ENCODE data around the gene PTK6. TPM values are rescaled to one million over a fixed set of nuclear protein-coding genes. Genes with fewer than 3 reads are reported as not detected.

PTK6 gene
- total and polyA plus RNA-seq, 2 of the 13 experiments (the other 11 are each of a cell fraction or from before 2014, with no cell fraction given), result 0.08 TPM; not detected in 1

DNA sequence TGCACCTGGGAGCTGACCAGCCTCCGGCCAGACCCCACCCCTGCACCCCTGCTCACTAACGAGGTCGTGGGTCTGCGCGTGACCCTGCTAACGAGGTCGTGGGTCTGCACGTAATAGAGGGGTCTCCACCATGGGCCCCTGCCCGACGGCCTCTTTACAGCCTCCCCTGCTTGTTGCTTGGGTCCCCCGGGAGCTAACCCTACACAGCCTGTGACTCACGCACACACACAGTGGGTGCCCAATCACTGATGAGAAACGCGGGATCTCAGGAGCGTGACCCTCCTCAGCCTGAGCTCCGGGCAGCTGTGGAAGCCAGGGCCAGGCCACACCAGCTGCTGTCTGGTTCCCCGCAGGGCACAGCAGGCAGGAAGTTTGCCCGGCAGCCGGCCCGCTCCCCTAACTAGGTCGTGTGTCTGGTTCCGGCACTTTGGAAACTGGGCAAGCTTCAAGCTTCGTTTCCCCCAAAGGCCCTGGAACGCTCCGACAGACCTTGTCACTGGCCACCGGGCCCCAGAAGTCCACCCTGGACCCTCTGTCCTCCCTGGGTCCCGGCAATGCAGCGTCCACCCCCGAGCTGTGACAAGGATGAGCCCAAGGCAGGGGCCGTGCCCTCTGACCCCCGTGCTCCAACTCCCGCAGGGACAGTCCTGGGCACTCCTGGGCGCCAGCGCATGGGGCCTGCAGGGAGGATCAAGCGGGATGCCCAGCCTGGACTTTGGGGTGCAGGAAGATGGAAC is 767 bp downstream of the PTK6 start (continued):
- TF ChIP-seq, protein P1, sequence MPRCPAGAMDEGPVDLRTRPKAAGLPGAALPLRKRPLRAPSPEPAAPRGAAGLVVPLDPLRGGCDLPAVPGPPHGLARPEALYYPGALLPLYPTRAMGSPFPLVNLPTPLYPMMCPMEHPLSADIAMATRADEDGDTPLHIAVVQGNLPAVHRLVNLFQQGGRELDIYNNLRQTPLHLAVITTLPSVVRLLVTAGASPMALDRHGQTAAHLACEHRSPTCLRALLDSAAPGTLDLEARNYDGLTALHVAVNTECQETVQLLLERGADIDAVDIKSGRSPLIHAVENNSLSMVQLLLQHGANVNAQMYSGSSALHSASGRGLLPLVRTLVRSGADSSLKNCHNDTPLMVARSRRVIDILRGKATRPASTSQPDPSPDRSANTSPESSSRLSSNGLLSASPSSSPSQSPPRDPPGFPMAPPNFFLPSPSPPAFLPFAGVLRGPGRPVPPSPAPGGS (CRISPR knock-in tag; IDR thresholded peaks at IDR 0.05), result no peak
- TF ChIP-seq ZNF629 (CRISPR knock-in tag; conservative IDR thresholded peaks at IDR 0.05), result no peak
- TF ChIP-seq BRD4 (CRISPR knock-in tag; IDR thresholded peaks at IDR 0.05), result 0 out of 2 replicates have a peak, but pooled peaks have one; percentile 8
- TF ChIP-seq MATR3 (CRISPR knock-in tag; IDR thresholded peaks at IDR 0.05), result no peak
- TF ChIP-seq FIP1L1 (IDR thresholded peaks at IDR 0.05; ENCODE audit: borderline replicate concordance, insufficient read depth, low read depth, low read length), result no peak
- no peak for TF ChIP-seq SOX13 (IDR thresholded peaks at IDR 0.05)
- no peak for TF ChIP-seq SOX13 (CRISPR knock-in tag; conservative IDR thresholded peaks at IDR 0.05 in 1 of 2, IDR thresholded peaks at IDR 0.05 in 1 of 2)
- TF ChIP-seq ZNF670 (CRISPR knock-in tag; IDR thresholded peaks at IDR 0.05; ENCODE audit: borderline replicate concordance), result no peak
- no peak for TF ChIP-seq ZFP90 (CRISPR knock-in tag; IDR thresholded peaks at IDR 0.05; ENCODE audit: borderline replicate concordance)
- no peak for TF ChIP-seq FOXK2 (IDR thresholded peaks at IDR 0.05)
- TF ChIP-seq ZNF816 (CRISPR knock-in tag; IDR thresholded peaks at IDR 0.05; ENCODE audit: borderline replicate concordance), result no peak
- no peak for TF ChIP-seq NR2C2 (CRISPR knock-in tag; IDR thresholded peaks at IDR 0.05; ENCODE audit: borderline replicate concordance)
- peak; percentile 17; the same call in 1 of the 2 replicates for TF ChIP-seq GABPB1 (CRISPR knock-in tag; IDR thresholded peaks at IDR 0.05)
- TF ChIP-seq NCOA1 (CRISPR knock-in tag; IDR thresholded peaks at IDR 0.05), result no peak
- 0 out of 2 replicates have a peak, but pooled peaks have one; percentile 7 for TF ChIP-seq ZNF563 (CRISPR knock-in tag; IDR thresholded peaks at IDR 0.05)
- TF ChIP-seq, protein P2, sequence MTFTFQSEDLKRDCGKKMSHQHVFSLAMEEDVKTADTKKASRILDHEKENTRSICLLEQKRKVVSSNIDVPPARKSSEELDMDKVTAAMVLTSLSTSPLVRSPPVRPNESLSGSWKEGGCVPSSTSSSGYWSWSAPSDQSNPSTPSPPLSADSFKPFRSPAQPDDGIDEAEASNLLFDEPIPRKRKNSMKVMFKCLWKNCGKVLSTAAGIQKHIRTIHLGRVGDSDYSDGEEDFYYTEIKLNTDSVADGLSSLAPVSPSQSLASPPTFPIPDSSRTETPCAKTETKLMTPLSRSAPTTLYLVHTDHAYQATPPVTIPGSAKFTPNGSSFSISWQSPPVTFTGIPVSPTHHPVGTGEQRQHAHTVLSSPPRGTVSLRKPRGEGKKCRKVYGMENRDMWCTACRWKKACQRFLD (CRISPR knock-in tag; IDR thresholded peaks at IDR 0.05; ENCODE audit: borderline replicate concordance), result no peak
- TF ChIP-seq, protein P3, sequence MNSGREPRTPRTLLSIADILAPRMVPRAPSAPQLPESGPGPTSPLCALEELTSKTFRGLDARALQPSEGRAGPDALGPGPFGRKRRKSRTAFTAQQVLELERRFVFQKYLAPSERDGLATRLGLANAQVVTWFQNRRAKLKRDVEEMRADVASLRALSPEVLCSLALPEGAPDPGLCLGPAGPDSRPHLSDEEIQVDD (CRISPR knock-in tag; IDR thresholded peaks at IDR 0.05; ENCODE audit: borderline replicate concordance), result no peak
- no peak for TF ChIP-seq NCOA5 (CRISPR knock-in tag; IDR thresholded peaks at IDR 0.05)
- no peak for TF ChIP-seq FOSL1 (CRISPR knock-in tag; IDR thresholded peaks at IDR 0.05; ENCODE audit: borderline replicate concordance)
- TF ChIP-seq, protein P4, sequence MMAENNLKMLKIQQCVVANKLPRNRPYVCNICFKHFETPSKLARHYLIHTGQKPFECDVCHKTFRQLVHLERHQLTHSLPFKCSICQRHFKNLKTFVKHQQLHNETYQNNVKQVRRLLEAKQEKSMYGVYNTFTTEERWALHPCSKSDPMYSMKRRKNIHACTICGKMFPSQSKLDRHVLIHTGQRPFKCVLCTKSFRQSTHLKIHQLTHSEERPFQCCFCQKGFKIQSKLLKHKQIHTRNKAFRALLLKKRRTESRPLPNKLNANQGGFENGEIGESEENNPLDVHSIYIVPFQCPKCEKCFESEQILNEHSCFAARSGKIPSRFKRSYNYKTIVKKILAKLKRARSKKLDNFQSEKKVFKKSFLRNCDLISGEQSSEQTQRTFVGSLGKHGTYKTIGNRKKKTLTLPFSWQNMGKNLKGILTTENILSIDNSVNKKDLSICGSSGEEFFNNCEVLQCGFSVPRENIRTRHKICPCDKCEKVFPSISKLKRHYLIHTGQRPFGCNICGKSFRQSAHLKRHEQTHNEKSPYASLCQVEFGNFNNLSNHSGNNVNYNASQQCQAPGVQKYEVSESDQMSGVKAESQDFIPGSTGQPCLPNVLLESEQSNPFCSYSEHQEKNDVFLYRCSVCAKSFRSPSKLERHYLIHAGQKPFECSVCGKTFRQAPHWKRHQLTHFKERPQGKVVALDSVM (CRISPR knock-in tag; IDR thresholded peaks at IDR 0.05), result no peak

Data from HepG2 (cell line).